ENCODE measurements around the gene BICC1.
"Not testable (repeated sequence)": the region's sequence is repeated elsewhere in the genome, so short reads cannot be mapped to it uniquely, and the experiment has no call there.

The BICC1 gene

GRCh38 chr10:58582045-58582444 is 69.4 kb downstream of the BICC1 start:
- peaks cover 29% of the 10 kb centered on the region for H3K4me1 ChIP-seq (ENCODE audit: control insufficient read depth, insufficient read depth, low read length, unreplicated experiment)
- no peak overlapping the region for H3K27ac ChIP-seq (ENCODE audit: low read depth, low read length)
- H3K79me2 ChIP-seq (ENCODE audit: control insufficient read depth, insufficient read depth, low read length, unreplicated experiment): peaks cover 25% of the 10 kb centered on the region
- H3K36me3 ChIP-seq (ENCODE audit: insufficient read depth, low read length): no peaks in the 10 kb centered on the region
- H3K4me3 ChIP-seq (ENCODE audit: low read depth, low read length): no peak overlapping the region
- no peak overlapping the region for H2AFZ ChIP-seq (ENCODE audit: low read length, unreplicated experiment)
- no peaks in the 10 kb centered on the region for H3K27me3 ChIP-seq (ENCODE audit: insufficient read depth, low read length)

- peaks cover 29% of the 10 kb centered on the region for H3K4me1 ChIP-seq (ENCODE audit: control insufficient read depth, insufficient read depth, low read length, unreplicated experiment)
- no peaks in the 10 kb centered on the region for H3K27me3 ChIP-seq (ENCODE audit: insufficient read depth, low read length)
- H3K79me2 ChIP-seq (ENCODE audit: control insufficient read depth, insufficient read depth, low read length, unreplicated experiment): peaks cover 22% of the 10 kb centered on the region
- no peak overlapping the region for H3K27ac ChIP-seq (ENCODE audit: low read depth, low read length)
- H3K36me3 ChIP-seq (ENCODE audit: insufficient read depth, low read length): no peaks in the 10 kb centered on the region
- H2AFZ ChIP-seq (ENCODE audit: low read length, unreplicated experiment): no peak overlapping the region
- no peak overlapping the region for H3K4me3 ChIP-seq (ENCODE audit: low read depth, low read length)
Measured at GRCh38 chr10:58585435-58585834, 72.8 kb downstream of the BICC1 start.

GRCh38 chr10:58586282-58587245 is 73.9 kb downstream of the BICC1 start:
- Histone ChIP-seq H3K4me3 (ENCODE audit: low read depth, low read length) (no peak overlapping the region), H2AFZ (ENCODE audit: low read length, unreplicated experiment) (no peak overlapping the region), H3K79me2 (ENCODE audit: control insufficient read depth, insufficient read depth, low read length, unreplicated experiment) (peaks cover 31% of the 10 kb centered on the region), H3K4me1 (ENCODE audit: control insufficient read depth, insufficient read depth, low read length, unreplicated experiment) (peaks cover 38% of the 10 kb centered on the region), H3K36me3 (ENCODE audit: insufficient read depth, low read length) (no peaks in the 10 kb centered on the region), H3K27ac (ENCODE audit: low read depth, low read length) (no peak overlapping the region), H3K27me3 (ENCODE audit: insufficient read depth, low read length) (no peaks in the 10 kb centered on the region)

GRCh38 chr10:58587676-58588075 is 75.0 kb downstream of the BICC1 start:
- Histone ChIP-seq H3K36me3 (ENCODE audit: insufficient read depth, low read length) (no peaks in the 10 kb centered on the region), H3K27me3 (ENCODE audit: insufficient read depth, low read length) (no peaks in the 10 kb centered on the region), H3K4me1 (ENCODE audit: control insufficient read depth, insufficient read depth, low read length, unreplicated experiment) (peaks cover 30% of the 10 kb centered on the region), H2AFZ (ENCODE audit: low read length, unreplicated experiment) (no peak overlapping the region), H3K27ac (ENCODE audit: low read depth, low read length) (no peak overlapping the region), H3K79me2 (ENCODE audit: control insufficient read depth, insufficient read depth, low read length, unreplicated experiment) (peaks cover 28% of the 10 kb centered on the region), H3K4me3 (ENCODE audit: low read depth, low read length) (no peak overlapping the region)

- H3K4me1 ChIP-seq (ENCODE audit: control insufficient read depth, insufficient read depth, low read length, unreplicated experiment): peaks cover 30% of the 10 kb centered on the region
- no peak overlapping the region for H3K4me3 ChIP-seq (ENCODE audit: low read depth, low read length)
- H2AFZ ChIP-seq (ENCODE audit: low read length, unreplicated experiment): no peak overlapping the region
- H3K36me3 ChIP-seq (ENCODE audit: insufficient read depth, low read length): no peaks in the 10 kb centered on the region
- no peaks in the 10 kb centered on the region for H3K27me3 ChIP-seq (ENCODE audit: insufficient read depth, low read length)
- no peak overlapping the region for H3K27ac ChIP-seq (ENCODE audit: low read depth, low read length)
- H3K79me2 ChIP-seq (ENCODE audit: control insufficient read depth, insufficient read depth, low read length, unreplicated experiment): peaks cover 23% of the 10 kb centered on the region
Measured at GRCh38 chr10:58588673-58589265, 76.1 kb downstream of the BICC1 start.

GRCh38 chr10:58590152-58590840 is 77.6 kb downstream of the BICC1 start:
- Histone ChIP-seq H3K36me3 (ENCODE audit: insufficient read depth, low read length) (no peaks in the 10 kb centered on the region), H3K27ac (ENCODE audit: low read depth, low read length) (peak overlapping the region; percentile 71)

GRCh38 chr10:58590924-58591323 is 78.3 kb downstream of the BICC1 start:
- Histone ChIP-seq H3K4me3 (ENCODE audit: low read depth, low read length) (peak overlapping the region; percentile 33; the same call in 1 of the 2 replicates), H3K79me2 (ENCODE audit: control insufficient read depth, insufficient read depth, low read length, unreplicated experiment) (peaks cover 22% of the 10 kb centered on the region), H3K36me3 (ENCODE audit: insufficient read depth, low read length) (no peaks in the 10 kb centered on the region), H3K27ac (ENCODE audit: low read depth, low read length) (peak overlapping the region; percentile 71), H3K27me3 (ENCODE audit: insufficient read depth, low read length) (no peaks in the 10 kb centered on the region), H2AFZ (ENCODE audit: low read length, unreplicated experiment) (no peak overlapping the region), H3K4me1 (ENCODE audit: control insufficient read depth, insufficient read depth, low read length, unreplicated experiment) (peaks cover 30% of the 10 kb centered on the region)

More at GRCh38 chr10:58590152-58590840, 77.6 kb downstream of the BICC1 start:
- H2AFZ ChIP-seq (ENCODE audit: low read length, unreplicated experiment): no peak overlapping the region
- H3K79me2 ChIP-seq (ENCODE audit: control insufficient read depth, insufficient read depth, low read length, unreplicated experiment): peaks cover 22% of the 10 kb centered on the region
- peak overlapping the region; percentile 33; the same call in 1 of the 2 replicates for H3K4me3 ChIP-seq (ENCODE audit: low read depth, low read length)
- H3K27me3 ChIP-seq (ENCODE audit: insufficient read depth, low read length): no peaks in the 10 kb centered on the region
- peaks cover 30% of the 10 kb centered on the region for H3K4me1 ChIP-seq (ENCODE audit: control insufficient read depth, insufficient read depth, low read length, unreplicated experiment)

- H2AFZ ChIP-seq (ENCODE audit: low read length, unreplicated experiment): no peak overlapping the region
- no peaks in the 10 kb centered on the region for H3K27me3 ChIP-seq (ENCODE audit: insufficient read depth, low read length)
- H3K79me2 ChIP-seq (ENCODE audit: control insufficient read depth, insufficient read depth, low read length, unreplicated experiment): peaks cover 14% of the 10 kb centered on the region
- H3K4me3 ChIP-seq (ENCODE audit: low read depth, low read length): no peak overlapping the region
- H3K36me3 ChIP-seq (ENCODE audit: insufficient read depth, low read length): peaks cover 2% of the 10 kb centered on the region; the same call in 1 of the 2 replicates
- H3K4me1 ChIP-seq (ENCODE audit: control insufficient read depth, insufficient read depth, low read length, unreplicated experiment): peaks cover 24% of the 10 kb centered on the region
- H3K27ac ChIP-seq (ENCODE audit: low read depth, low read length): no peak overlapping the region
Measured at GRCh38 chr10:58593008-58593407, 80.3 kb downstream of the BICC1 start.

GRCh38 chr10:58597211-58597610 is 84.5 kb downstream of the BICC1 start:
- not testable (repeated sequence) for H2AFZ ChIP-seq (ENCODE audit: low read length, unreplicated experiment); H3K79me2 ChIP-seq (ENCODE audit: control insufficient read depth, insufficient read depth, low read length, unreplicated experiment); H3K4me1 ChIP-seq (ENCODE audit: control insufficient read depth, insufficient read depth, low read length, unreplicated experiment); H3K27ac ChIP-seq (ENCODE audit: low read depth, low read length); H3K36me3 ChIP-seq (ENCODE audit: insufficient read depth, low read length); H3K4me3 ChIP-seq (ENCODE audit: low read depth, low read length); H3K27me3 ChIP-seq (ENCODE audit: insufficient read depth, low read length)

- no peak overlapping the region for H3K27ac ChIP-seq (ENCODE audit: low read depth, low read length)
- no peak overlapping the region for H2AFZ ChIP-seq (ENCODE audit: low read length, unreplicated experiment)
- no peak overlapping the region for H3K4me3 ChIP-seq (ENCODE audit: low read depth, low read length)
- peaks cover 3% of the 10 kb centered on the region for H3K36me3 ChIP-seq (ENCODE audit: insufficient read depth, low read length)
- no peaks in the 10 kb centered on the region for H3K4me1 ChIP-seq (ENCODE audit: control insufficient read depth, insufficient read depth, low read length, unreplicated experiment)
- H3K27me3 ChIP-seq (ENCODE audit: insufficient read depth, low read length): no peaks in the 10 kb centered on the region
- no peaks in the 10 kb centered on the region for H3K79me2 ChIP-seq (ENCODE audit: control insufficient read depth, insufficient read depth, low read length, unreplicated experiment)
Measured at GRCh38 chr10:58599927-58600553, 87.4 kb downstream of the BICC1 start.
